ENCODE data around the gene HSDL2.
"Not testable (repeated sequence)": the region's sequence is repeated elsewhere in the genome, so short reads cannot be mapped to it uniquely, and the experiment has no call there.

Gene HSDL2

DNA sequence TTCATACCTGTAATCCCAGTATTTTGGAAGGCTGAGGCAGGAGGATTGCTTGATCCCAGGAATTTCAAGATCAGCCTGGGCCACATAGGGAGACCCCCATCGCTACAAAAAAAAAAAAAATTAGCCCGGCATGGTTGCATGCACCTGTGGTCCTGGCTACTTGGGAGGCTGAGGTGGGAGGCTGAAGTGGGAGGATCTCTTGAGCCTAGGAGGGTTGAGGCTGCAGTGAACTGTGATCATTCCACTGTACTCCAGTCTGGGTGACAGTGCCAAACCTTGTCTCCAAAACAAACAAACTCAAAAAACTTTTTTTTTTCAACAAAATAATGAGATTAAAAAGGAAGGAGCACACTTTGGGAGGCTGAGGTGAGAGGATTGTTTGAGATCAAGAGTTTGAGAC is 120.9 kb downstream of the HSDL2 start:
- DNase-seq (ENCODE audit: low read depth in 2 of 2): no peak

DNA sequence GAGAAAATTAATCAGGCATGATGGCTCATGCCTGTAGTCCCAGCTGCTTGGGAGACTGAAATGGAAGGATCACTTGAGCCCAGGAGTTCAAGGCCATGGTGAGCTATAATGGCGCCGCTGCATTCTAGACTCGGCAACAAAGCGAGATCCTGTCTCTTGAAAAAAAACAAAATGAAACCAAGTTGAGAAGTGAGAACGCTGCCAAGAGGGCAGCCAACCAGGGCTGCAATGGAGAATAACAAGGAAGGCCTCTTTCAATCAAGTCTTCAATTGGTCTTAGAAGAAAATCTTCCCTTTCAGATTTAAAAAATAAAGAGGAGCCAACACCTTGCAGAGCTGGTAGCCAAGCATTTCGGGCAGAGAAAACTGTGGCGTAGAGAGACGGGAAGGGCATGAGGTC is 121.4 kb downstream of the HSDL2 start:
- DNase-seq (ENCODE audit: low read depth in 2 of 2): no peak

DNA sequence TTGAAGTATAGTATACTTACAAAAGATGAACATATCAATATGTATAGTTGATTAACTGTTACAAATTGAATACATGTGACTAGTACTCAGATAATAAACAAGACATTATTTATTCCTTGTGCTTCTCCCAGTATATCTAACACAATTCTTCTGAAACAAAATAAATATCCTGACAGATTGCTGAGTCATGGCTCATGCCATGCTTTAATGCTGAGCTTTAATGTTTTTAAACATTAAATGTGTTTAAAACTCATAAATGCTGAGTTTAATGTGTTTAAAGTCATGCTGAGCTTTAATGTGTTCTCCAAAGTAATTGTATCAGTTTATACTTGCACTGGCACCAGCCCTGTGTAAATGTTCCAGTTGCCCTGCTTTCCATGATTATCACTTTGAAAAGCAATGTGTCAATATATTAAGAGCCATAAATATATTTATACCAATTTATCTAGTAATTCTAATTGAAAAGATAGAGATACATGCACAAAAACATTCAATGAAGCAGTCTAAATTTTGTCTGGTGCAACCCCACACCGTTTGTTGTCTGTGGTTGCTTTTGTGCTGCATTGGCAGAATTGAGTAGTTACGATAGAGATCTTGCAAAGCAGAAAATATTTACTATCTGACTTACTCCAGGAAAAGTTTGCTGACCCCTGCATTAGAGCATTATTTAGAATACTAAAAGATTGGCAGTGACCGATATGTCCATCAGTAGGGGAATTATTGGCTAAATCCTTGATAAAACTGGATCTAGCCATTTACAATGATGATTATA is 122.5 kb downstream of the HSDL2 start:
- DNase-seq (ENCODE audit: low read depth in 2 of 2): no peak

DNA sequence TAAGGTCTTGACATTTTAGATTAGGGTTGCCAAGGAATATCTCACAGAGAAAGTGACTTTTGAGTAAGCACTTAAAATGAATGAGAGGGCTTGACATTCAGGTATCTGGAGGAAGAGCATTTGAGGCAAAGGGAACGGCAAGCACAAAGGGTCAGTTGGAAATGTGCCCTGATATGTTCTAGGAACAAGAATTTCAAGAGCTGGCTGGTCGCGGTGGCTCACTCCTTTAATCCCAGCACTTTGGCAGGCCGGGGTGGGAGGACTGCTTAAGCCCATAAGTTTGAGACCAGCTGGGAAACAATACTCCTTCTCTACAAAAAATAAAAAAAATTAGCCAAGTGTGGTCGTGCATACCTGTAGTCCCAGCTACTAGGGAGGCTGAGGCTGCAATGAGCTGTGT is 123.3 kb downstream of the HSDL2 start:
- no peak for DNase-seq (ENCODE audit: low read depth in 2 of 2)

DNA sequence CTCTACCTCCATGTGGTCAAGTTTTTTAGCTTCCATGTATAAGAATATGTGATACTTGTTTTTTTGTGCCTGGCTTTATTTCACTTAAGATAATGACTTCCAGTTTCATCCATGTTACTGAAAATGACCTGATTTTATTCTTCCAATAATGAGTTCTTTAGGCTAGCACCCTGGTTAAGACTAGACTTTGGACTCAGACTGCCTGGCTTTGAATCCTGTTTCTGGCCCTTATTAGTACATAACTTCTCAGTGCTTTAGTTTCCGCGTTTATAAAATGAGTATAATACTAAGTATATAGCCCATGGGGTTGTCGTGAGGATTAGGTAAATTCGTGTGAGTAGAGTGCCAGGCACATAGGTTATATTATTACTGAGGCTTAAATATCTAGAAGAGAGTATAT is 125.2 kb downstream of the HSDL2 start:
- no peak for DNase-seq (ENCODE audit: low read depth in 2 of 2)

DNA sequence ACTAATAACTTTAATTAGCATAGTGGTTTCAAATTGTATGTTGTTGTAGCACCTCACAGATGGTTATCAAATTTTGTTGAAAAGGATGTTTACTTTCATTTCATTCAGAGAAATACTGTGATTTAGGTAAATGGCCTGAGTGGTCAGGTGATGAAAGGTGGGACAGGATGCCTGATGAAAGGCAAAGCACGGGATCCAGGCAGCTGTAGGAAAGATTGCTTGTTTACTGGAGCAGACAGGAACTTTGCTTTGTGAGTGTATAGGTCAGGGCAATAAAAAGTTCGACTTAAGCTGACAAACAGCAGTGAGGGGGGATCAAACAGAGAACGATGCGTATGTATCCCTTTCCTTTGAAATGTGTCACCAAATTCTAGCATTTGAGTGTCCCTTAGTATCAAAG is 125.7 kb downstream of the HSDL2 start:
- DNase-seq (ENCODE audit: low read depth in 2 of 2): no peak

DNA sequence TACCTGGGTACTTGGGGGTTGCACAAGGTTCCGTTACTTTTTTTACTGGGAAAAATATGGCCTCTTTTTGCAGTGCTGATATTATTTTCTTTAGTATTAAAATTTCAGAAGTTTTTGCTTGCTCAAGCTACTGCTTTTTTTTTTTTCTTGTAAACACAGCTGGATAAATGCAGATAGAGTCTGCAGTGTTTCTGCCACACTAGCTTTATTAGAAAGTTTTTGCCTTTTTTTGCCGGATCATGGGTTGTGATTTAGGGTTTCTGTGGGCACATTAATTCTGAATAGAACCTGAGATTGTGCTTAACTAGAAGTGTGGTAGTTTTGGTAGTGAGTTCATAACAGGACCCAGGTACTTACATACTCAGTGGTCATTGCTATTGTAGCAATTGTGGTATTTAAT is 126.7 kb downstream of the HSDL2 start:
- DNase-seq (ENCODE audit: low read depth in 2 of 2): no peak

DNA sequence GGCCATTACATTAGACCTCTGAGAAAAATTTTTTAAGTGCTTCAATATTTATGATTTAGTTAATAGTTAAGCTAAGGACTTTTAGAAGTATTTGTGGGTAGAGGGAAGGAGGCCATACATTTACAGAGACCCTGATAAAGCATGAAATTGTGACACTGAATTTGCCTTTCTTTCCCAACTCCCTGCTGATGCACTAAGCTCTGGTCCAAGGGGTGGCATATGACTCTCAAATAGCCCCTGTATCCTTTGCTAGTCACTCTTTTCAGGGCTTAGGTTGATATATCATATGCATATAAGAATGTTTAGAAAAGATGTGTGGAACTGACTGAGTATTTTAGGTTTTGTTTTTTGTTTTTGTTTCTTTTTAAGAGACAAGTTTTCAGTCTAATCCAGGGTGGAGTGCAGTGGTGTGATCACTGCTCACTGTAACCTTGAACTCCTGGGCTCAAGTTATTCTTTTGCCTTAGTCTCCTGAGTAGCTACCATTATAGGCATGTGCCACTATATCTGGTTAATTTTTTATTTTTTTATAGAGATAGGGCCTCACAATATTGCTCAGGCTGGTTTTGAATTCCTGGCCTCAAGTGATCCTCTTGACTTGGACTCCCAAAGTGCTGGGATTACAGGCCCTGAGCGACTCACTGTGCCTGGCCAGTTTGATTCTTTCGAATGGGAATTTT is 127.2 kb downstream of the HSDL2 start:
- no peak for DNase-seq (ENCODE audit: low read depth in 2 of 2)

DNA sequence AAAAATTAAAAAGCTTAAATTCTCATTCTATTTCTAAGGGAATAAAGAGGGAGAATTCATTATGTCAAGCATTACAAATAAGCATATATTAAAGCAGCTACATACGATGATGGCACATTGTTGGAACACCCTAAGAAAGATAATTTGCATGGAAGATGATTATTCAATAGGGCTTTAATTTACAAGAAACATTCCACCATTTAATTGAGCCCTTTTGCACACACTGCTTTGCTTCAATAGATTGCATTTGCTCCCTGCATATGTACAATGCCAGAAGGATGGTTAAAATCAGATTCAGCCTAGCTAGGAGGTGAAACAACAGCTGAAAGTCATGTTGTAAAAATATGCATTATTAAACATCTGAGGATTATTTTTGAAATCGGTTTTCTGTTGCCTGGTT is 128.5 kb downstream of the HSDL2 start:
- no peak for DNase-seq (ENCODE audit: low read depth in 2 of 2)

DNA sequence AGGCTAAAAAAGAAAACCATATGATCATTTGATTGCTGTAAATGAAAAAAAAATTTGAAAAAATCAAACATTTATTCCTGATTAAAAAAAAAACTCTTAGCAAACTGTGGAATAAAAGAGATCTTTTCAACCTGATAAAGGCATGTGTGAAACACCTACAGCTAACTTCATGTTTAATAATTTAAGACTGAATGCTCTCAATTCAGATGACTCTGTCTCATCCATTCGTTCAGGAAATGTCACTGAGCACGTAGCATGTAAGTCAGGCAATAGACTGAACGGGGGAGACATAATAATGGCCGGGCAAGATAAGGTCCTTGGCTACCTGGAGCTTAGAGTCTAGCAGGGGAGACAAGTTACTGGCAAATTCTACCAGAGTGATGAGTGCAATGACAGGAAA is 132.5 kb downstream of the HSDL2 start:
- not testable (repeated sequence) for DNase-seq (ENCODE audit: low read depth in 2 of 2)

DNA sequence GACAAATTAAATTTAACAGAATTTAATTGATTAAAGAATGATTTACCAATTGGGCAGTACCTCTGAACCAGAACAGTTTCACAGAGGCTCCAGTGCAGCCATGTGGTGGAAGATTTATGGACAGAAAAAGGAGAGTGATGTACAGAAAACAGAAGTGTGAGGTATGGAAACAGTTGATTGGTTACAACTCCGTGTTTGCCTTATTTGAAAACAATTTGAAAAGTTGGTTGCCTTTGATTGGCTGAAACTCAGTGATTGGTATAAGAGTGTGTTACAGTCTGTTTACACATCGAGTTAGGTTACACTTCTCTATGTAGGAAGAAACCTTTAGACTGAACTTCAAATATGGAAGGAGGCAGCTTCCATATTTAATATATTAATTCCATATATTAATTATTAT is 136.9 kb downstream of the HSDL2 start:
- DNase-seq (ENCODE audit: low read depth in 2 of 2): no peak

DNA sequence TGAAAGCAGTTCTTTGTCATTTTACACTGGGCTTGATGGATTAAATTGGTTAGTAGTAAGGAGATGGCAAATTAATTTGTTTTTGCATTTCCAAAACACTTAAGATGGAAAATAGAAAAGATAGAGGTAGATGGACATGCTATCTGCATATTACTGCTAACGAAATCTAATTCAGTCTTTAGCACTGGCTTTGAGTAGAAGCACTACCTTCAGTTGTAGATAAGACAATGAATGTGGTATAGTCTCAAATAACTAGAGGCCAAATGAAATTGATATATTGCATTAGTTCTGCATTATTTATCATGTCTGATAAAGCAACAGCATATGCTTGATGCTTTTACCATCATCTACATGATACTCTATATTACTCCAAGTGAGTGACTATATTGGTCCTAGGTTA is 140.2 kb downstream of the HSDL2 start:
- no peak for DNase-seq (ENCODE audit: low read depth in 2 of 2)

DNA sequence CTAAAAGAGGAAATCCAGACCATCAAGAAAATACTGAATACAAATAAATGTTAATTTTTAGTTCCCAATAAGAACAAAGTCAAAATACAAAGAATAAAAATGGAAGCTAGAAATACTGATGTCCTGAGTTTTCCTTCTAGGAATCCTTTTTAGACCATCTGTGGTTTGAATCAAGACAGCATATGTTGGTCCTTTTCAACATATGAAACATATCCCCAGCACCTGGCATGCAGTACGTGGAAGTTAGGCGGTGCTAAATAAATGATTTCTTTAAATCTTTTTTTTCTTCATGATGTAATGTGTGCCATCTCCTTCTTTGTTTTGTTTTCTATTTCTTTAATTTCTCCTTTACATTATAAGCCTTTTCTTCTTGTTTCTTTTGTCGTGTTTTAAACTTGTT is 140.7 kb downstream of the HSDL2 start:
- no peak for DNase-seq (ENCODE audit: low read depth in 2 of 2)
